Measurements from ENCODE around the gene MAPK12.

- TF ChIP-seq CTCF (IDR thresholded peaks at IDR 0.05) (no peak), POLR2AphosphoS5 (IDR thresholded peaks at IDR 0.05) (no peak), POLR2A (IDR thresholded peaks at IDR 0.05) (no peak)
Measured at GRCh38 chr22:50275181-50276055, 13.9 kb upstream of the MAPK12 start.

Data from breast epithelium (tissue), 3 donors.